AG09309 (cell line): ENCODE data around the gene EEF1G.

Experiments used
- DNase-seq: peaks from one replicate; pipeline ENCODE4 v3.0.0-alpha.2; 2010; ENCODE audit warnings: low read depth
- H3K4me3 ChIP-seq: 2 replicates; pipeline ENCODE4 v1.5.1; 2011; ENCODE audit warnings: mild to moderate bottlenecking, low read depth, low read length, moderate library complexity; ENCODE audit not compliant: control insufficient read depth
- TF ChIP-seq, protein P1 (sequence below): IDR thresholded peaks from 2 replicates; pipeline ENCODE4 v1.5.1; 2011; ENCODE audit warnings: mild to moderate bottlenecking, low read depth, low read length, inconsistent platforms; ENCODE audit not compliant: insufficient read depth, control insufficient read depth; ENCODE audit errors: missing control alignments

Gene EEF1G

GRCh38 chr11:62513626-62514025 is 60.1 kb downstream of the EEF1G start:
- TF ChIP-seq, protein P1, sequence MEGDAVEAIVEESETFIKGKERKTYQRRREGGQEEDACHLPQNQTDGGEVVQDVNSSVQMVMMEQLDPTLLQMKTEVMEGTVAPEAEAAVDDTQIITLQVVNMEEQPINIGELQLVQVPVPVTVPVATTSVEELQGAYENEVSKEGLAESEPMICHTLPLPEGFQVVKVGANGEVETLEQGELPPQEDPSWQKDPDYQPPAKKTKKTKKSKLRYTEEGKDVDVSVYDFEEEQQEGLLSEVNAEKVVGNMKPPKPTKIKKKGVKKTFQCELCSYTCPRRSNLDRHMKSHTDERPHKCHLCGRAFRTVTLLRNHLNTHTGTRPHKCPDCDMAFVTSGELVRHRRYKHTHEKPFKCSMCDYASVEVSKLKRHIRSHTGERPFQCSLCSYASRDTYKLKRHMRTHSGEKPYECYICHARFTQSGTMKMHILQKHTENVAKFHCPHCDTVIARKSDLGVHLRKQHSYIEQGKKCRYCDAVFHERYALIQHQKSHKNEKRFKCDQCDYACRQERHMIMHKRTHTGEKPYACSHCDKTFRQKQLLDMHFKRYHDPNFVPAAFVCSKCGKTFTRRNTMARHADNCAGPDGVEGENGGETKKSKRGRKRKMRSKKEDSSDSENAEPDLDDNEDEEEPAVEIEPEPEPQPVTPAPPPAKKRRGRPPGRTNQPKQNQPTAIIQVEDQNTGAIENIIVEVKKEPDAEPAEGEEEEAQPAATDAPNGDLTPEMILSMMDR, result no peak
- H3K4me3 ChIP-seq, result no peak overlapping the region
- DNase-seq, result no peak

DNA sequence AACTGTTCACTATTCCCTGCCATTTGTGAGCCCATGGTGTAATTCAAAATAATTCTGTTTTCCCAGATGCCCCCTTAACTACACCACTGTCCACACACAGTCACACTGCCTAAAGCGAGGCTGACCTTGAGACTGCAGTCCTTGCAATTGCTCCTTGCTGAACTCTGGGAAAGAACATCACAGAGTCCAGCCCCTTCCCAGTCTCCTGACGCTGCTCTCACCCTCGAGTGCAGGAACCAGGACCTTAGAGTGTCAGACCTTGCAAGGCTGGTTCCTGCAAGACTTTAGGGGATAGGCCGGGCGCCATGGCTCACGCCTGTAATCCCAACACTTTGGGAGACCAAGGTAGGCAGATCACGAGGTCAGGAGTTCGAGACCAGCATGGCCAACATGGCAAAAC is 60.7 kb downstream of the EEF1G start:
- TF ChIP-seq, protein P1, result no peak
- no peak overlapping the region for H3K4me3 ChIP-seq
- no peak for DNase-seq
